Fibroblast of villous mesenchyme (primary cell): ENCODE results near the gene SPATA7. TPM values are rescaled to one million over a fixed set of nuclear protein-coding genes. Genes with fewer than 3 reads are reported as not detected.

Experiments
- DNase-seq: peaks from one replicate; pipeline ENCODE4 v3.0.0-alpha.2; 2010; ENCODE audit warnings: low read depth
- H3K4me3 ChIP-seq: 2 replicates; pipeline ENCODE4 v1.5.1; 2011; ENCODE audit warnings: low read depth, mild to moderate bottlenecking, low read length
- CTCF ChIP-seq: IDR thresholded peaks from 2 replicates; pipeline ENCODE4 v1.5.1; 2012; ENCODE audit warnings: low read depth, mild to moderate bottlenecking, low read length; ENCODE audit not compliant: insufficient read depth
- total RNA-seq: library from RNA; depleted of rRNA; stranded (reverse); fragments of >200 nt; gene quantifications from 2 replicates; pipeline ENCODE4 v1.2.3, GENCODE V29; 2012

The SPATA7 gene
- total RNA-seq, 1 donor = 13.0 TPM

GRCh38 chr14:88411039-88411438 lies 25.6 kb downstream of the SPATA7 start:
- no peak for TF ChIP-seq CTCF
- no peak for DNase-seq
- no peak overlapping the region for H3K4me3 ChIP-seq

GRCh38 chr14:88417594-88417993 lies 32.1 kb downstream of the SPATA7 start:
- no peak for TF ChIP-seq CTCF
- DNase-seq = no peak
- no peak overlapping the region for H3K4me3 ChIP-seq

DNA sequence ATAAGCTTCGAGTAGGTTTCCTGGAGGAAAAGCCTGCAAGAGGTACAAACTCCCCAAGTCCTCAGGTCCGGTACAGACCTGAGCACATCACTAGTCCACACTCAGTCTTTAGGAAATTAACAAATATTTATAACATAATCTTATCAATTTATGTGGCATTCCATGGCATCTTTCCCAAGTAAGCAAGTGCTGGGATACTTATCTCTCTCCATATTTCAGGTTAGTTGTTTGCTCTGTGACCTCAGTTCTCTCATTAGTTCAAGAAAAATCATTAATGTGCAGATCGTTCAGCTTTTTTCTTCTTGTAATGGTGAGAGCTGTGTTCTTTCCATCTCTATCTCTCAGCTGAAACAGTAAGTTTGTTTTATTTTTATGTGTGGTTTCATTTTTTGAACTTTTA lies 34.7 kb downstream of the SPATA7 start:
- H3K4me3 ChIP-seq = no peak overlapping the region
- DNase-seq = no peak
- no peak for TF ChIP-seq CTCF

GRCh38 chr14:88421286-88421685 lies 35.8 kb downstream of the SPATA7 start:
- peak; percentile 89 for DNase-seq
- TF ChIP-seq CTCF = no peak
- H3K4me3 ChIP-seq = no peak overlapping the region

DNA sequence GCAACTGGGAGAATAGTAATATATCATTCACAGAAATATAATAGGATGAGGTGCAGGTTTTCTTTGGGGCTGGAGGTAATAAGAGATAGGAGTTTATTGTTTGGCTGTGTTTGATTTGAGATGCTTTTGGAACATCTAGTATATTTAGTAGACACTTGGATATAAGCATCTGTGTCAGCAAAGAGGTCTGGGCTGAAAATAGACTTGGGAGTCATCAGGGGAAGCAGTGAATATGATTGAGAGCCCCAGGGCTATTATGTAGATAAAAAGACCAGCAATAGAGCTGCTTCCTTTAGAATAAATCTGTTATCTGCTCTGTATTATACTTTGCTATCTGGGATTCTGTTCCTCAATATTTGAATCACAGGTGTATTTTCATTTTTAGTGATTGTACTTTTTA lies 36.6 kb downstream of the SPATA7 start:
- no peak for TF ChIP-seq CTCF
- DNase-seq = no peak
- H3K4me3 ChIP-seq = no peak overlapping the region

DNA sequence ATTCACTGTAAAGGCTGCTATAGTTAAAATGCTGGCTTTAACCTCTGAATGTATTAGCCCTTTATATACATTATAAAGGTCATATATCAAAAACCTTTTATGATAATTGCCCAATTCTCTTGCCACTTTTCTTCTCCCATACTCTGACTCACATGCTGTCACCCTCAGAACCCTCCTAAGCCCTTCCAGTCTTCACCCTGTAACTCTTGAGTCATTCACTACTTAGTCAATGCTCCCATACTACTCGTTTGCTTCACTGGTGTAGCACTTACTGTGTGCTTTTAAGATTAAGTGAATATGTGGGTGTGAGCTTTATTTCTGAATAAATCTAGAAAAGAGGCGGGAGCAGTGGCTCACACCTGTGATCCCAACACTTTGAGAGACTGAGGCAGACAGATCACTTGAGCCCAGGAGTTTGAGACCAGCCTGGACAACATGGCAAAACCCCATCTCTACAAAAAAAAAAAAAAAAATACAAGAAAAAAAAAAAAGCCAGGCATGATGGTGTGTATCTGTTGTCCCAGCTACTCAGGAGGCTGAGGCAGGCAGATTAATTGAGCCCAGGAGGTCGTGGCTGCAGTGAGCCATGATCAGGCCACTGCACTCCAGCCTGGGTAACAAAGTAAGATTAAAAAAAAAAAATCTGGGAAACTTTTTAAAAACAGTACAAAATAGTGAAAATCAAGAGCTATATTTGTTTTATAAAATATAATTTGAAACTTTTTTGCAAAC lies 37.6 kb downstream of the SPATA7 start:
- peak; percentile 26 for DNase-seq
- TF ChIP-seq CTCF = no peak
- H3K4me3 ChIP-seq = no peak overlapping the region

DNA sequence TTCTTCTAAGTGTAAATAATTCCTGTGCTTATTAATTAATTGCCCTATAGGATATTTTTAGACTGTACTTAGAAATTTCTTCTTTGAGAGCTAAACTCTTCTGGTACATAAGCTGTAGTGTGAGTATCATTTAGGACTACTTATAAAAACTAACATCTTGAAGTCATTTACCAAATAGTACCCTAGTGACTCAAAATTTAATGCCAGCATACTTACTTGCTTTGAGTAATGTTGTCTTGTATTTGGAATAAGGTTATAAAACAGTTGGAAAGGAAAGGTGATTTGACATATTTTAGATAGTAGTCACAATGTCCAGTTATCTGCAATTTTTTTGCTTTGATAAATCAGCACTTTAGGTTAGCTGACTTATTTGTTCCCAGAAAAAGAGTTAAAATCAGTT lies 39.1 kb downstream of the SPATA7 start:
- no peak for DNase-seq
- no peak for TF ChIP-seq CTCF
- H3K4me3 ChIP-seq = no peak overlapping the region
